K562 (cell line): ENCODE data around the gene TCIRG1. TPM values are rescaled to one million over a fixed set of nuclear protein-coding genes. Genes with fewer than 3 reads are reported as not detected.
A peak's percentile ranks its signal among the peaks of the same experiment; 100 is the strongest.

Source experiments
- EP300 ChIP-seq: IDR thresholded peaks from 2 replicates; pipeline ENCODE4 v1.6.1; 2012; ENCODE audit warnings: low read length, improper control_type of control experiment
- FOS ChIP-seq: IDR thresholded peaks from 3 replicates; pipeline ENCODE4 v1.6.1; 2011; ENCODE audit not compliant: insufficient read length; ENCODE audit errors: extremely low read depth
- HIVEP1 ChIP-seq: fragments of 250-450 bp; sonication (Bioruptor Pico); IDR thresholded peaks from 2 replicates; pipeline ENCODE4 v1.4.0; 2020; ENCODE audit warnings: mild to moderate bottlenecking
- NONO ChIP-seq, 2 experiments: fragments of 200-400 bp in 1 of 2; fragments of 450-650 bp in 1 of 2; formaldehyde crosslinking in 1 of 2; IDR thresholded peaks; 2 replicates each; pipeline ENCODE4 v1.6.1; 2017; ENCODE audit warnings: low read depth in 2 of 2, mild to moderate bottlenecking in 2 of 2, moderate library complexity in 2 of 2, low read length in 1 of 2
- POLR2B ChIP-seq: fragments of 450-650 bp; IDR thresholded peaks from 2 replicates; pipeline ENCODE4 v1.6.1; 2018; ENCODE audit warnings: low read depth; ENCODE audit not compliant: partially characterized antibody
- RAD21 ChIP-seq, 2 experiments: fragments of 250-450 bp in 1 of 2; fragments of 450-650 bp in 1 of 2; sonication (Bioruptor Pico) in 1 of 2; formaldehyde crosslinking in 1 of 2; IDR thresholded peaks in 1 of 2; conservative IDR thresholded peaks in 1 of 2; 2 replicates each; pipeline versions ENCODE4 v1.4.0 to v1.8.0; 2020 to 2022; ENCODE audit warnings: mild to moderate bottlenecking in 2 of 2, moderate library complexity in 1 of 2
- RFX7 ChIP-seq: fragments of 250-450 bp; sonication (Bioruptor Pico); IDR thresholded peaks from 2 replicates; pipeline ENCODE4 v1.5.1; 2021; ENCODE audit warnings: mild to moderate bottlenecking
- SAFB ChIP-seq: fragments of 200-400 bp; formaldehyde crosslinking; IDR thresholded peaks from 2 replicates; pipeline ENCODE4 v1.6.1; 2017; ENCODE audit warnings: low read depth, low read length, borderline replicate concordance
- SAFB2 ChIP-seq: fragments of 200-400 bp; formaldehyde crosslinking; IDR thresholded peaks from 2 replicates; pipeline ENCODE4 v1.6.1; 2018; ENCODE audit warnings: borderline replicate concordance, low read length, low read depth, moderate library complexity; ENCODE audit not compliant: severe bottlenecking
- SNIP1 ChIP-seq: fragments of 450-650 bp; IDR thresholded peaks from 2 replicates; pipeline ENCODE4 v1.7.1; 2017; ENCODE audit warnings: low read depth, mild to moderate bottlenecking
- TCF7L2 ChIP-seq: fragments of 150-350 bp; IDR thresholded peaks from 2 replicates; pipeline ENCODE4 v1.6.1; 2016; ENCODE audit warnings: low read depth, mild to moderate bottlenecking, low read length, moderate library complexity
- TRIM25 ChIP-seq: fragments of 450-650 bp; IDR thresholded peaks from 2 replicates; pipeline ENCODE4 v1.7.0; 2016; ENCODE audit warnings: borderline replicate concordance
- ZNF24 ChIP-seq: fragments of 450-650 bp; IDR thresholded peaks from 2 replicates; pipeline ENCODE4 v1.6.1; 2016
- ZNF395 ChIP-seq: fragments of 200-800 bp; sonication (Bioruptor generic); IDR thresholded peaks from 2 replicates; pipeline ENCODE4 v1.6.1; 2017; ENCODE audit warnings: missing genetic modification characterization, missing compliant biosample characterization
- ZNF507 ChIP-seq: conservative IDR thresholded peaks from 2 replicates; pipeline ENCODE4 v1.6.1; 2017; ENCODE audit warnings: missing genetic modification characterization, missing compliant biosample characterization
- ZNF592 ChIP-seq: fragments of 450-650 bp; IDR thresholded peaks from 2 replicates; pipeline ENCODE4 v1.6.1; 2017; ENCODE audit warnings: antibody characterized with exemption, mild to moderate bottlenecking
- ZNF699 ChIP-seq: fragments of 250-450 bp; sonication (Bioruptor Pico); IDR thresholded peaks from 2 replicates; pipeline ENCODE4 v1.8.0; 2021; ENCODE audit warnings: mild to moderate bottlenecking, moderate library complexity; ENCODE audit not compliant: insufficient replicate concordance
- ZNF717 ChIP-seq: fragments of 250-450 bp; sonication (Bioruptor Pico); IDR thresholded peaks from 2 replicates; pipeline ENCODE4 v1.5.0; 2021
- ZNF830 ChIP-seq: fragments of 250-450 bp; sonication (Bioruptor Pico); IDR thresholded peaks from 2 replicates; pipeline ENCODE4 v1.5.0; 2021; ENCODE audit warnings: mild to moderate bottlenecking
- polyA plus RNA-seq, 8 experiments: library from polyadenylated mRNA; depleted of rRNA in 4 of 8; stranded (reverse) in 5 of 8; unstranded in 3 of 8; fragments of >200 nt; fragmentation: Nextera tagmentation in 2 of 8; fragmentation: Illumina TruSeq in 1 of 8; extraction: Ambion mirVana in 2 of 8; extraction: Trizol in 1 of 8; gene quantifications; 2 replicates each; pipeline versions ENCODE4 v1.2.1 to v1.2.3, GENCODE V29; 2011 to 2014; ENCODE audit warnings: inconsistent platforms in 1 of 8, missing spikeins in 1 of 8
- total RNA-seq, 7 experiments: library from RNA; depleted of rRNA in 6 of 7; stranded (reverse); fragments of >200 nt in 6 of 7; fragmentation: Illumina TruSeq in 2 of 7; extraction: Trizol in 2 of 7; gene quantifications; 2 replicates each; pipeline versions ENCODE4 v1.2.1 to v1.2.3, GENCODE V29; 2011 to 2021; ENCODE audit warnings: low replicate concordance in 1 of 7

TCIRG1 gene
- total and polyA plus RNA-seq, 9 of the 15 experiments (the other 6 are each of a cell fraction or from before 2014, with no cell fraction given): 0.49 to 143 (median 24.4) TPM

- no peak for TF ChIP-seq RFX7 (CRISPR knock-in tag)
- no peak for TF ChIP-seq ZNF717 (CRISPR knock-in tag)
- no peak for TF ChIP-seq TRIM25
- TF ChIP-seq ZNF830 (CRISPR knock-in tag): no peak
- no peak for TF ChIP-seq TCF7L2
- peak; percentile 33 for TF ChIP-seq EP300
- TF ChIP-seq ZNF395: no peak
- TF ChIP-seq NONO (IDR thresholded peaks at IDR 0.05; ENCODE audit: low read depth in 2 of 2, low read length in 1 of 2): no peak
- TF ChIP-seq HIVEP1: no peak
- no peak for TF ChIP-seq ZNF24
- no peak for TF ChIP-seq SNIP1
- TF ChIP-seq ZNF592: peak; percentile 94
- TF ChIP-seq SAFB2: no peak
- no peak for TF ChIP-seq ZNF507 (tag)
- no peak for TF ChIP-seq ZNF699
- peak; percentile 60 for TF ChIP-seq FOS
- TF ChIP-seq SAFB: no peak
- no peak for TF ChIP-seq POLR2B
- 0 out of 4 replicates have a peak, but pooled peaks of 1 of the 2 experiments have one; percentile 1 for TF ChIP-seq RAD21 (CRISPR knock-in tag; conservative IDR thresholded peaks at IDR 0.05 in 1 of 2, IDR thresholded peaks at IDR 0.05 in 1 of 2)
Measured at GRCh38 chr11:68043349-68044144, 4.7 kb downstream of the TCIRG1 start (continued).
